SK-N-SH (cell line): ENCODE data around the gene PSMD6. TPM values are rescaled to one million over a fixed set of nuclear protein-coding genes. Genes with fewer than 3 reads are reported as not detected.

Source experiments
- CTCF ChIA-PET: fragments of 300-600, 350-600 bp; formaldehyde crosslinking; extraction: SDS; loops from one replicate; lab custom pipeline; 2021; lab: Yijun Ruan, JAX
- POLR2A ChIA-PET: fragments of 350-600 bp; sonication (Branson Sonifier 250); formaldehyde crosslinking; extraction: SDS; loops from one replicate; lab custom pipeline; 2020; ENCODE audit warnings: antibody characterized with exemption, inconsistent platforms; lab: Yijun Ruan, JAX
- DNase-seq: peaks from one replicate; pipeline ENCODE4 v3.0.0; 2012
- H2AFZ ChIP-seq: fragments of 200-600 bp; sonication (generic); 2 replicates; pipeline ENCODE4 v1.8.1; 2016; ENCODE audit warnings: antibody characterized with exemption, mild to moderate bottlenecking, low read depth
- H3F3A ChIP-seq: fragments of 200-600 bp; sonication (generic); replicated peaks from 2 replicates; pipeline ENCODE3; 2016; ENCODE audit warnings: antibody characterized with exemption, mild to moderate bottlenecking; ENCODE audit not compliant: insufficient read depth
- H3K27ac ChIP-seq, 2 experiments: fragments of 200-500 bp in 1 of 2; fragments of 200-600 bp in 1 of 2; sonication (Bioruptor generic) in 1 of 2; sonication (generic), shearing (Covaris generic) in 1 of 2; 2 replicates each; pipeline versions ENCODE4 v1.5.1 to v1.6.1; 2014 to 2016; ENCODE audit warnings: low read depth in 2 of 2, inconsistent platforms in 1 of 2, low read length in 1 of 2, mild to moderate bottlenecking in 1 of 2, mixed read lengths in 1 of 2
- H3K27me3 ChIP-seq: fragments of 200-600 bp; sonication (generic), shearing (Covaris generic); 2 replicates; pipeline ENCODE4 v1.6.1; 2016; ENCODE audit warnings: mixed run types; ENCODE audit not compliant: insufficient read depth
- H3K36me3 ChIP-seq, 2 experiments: fragments of 200-500 bp in 1 of 2; fragments of 200-600 bp in 1 of 2; sonication (Bioruptor generic) in 1 of 2; sonication (generic) in 1 of 2; replicated peaks in 1 of 2; 2 replicates each; pipeline versions ENCODE3 to v1.5.1; 2014 to 2016; ENCODE audit warnings: low read length in 1 of 2, mild to moderate bottlenecking in 1 of 2; ENCODE audit not compliant: insufficient read depth in 2 of 2, control insufficient read depth in 1 of 2
- H3K4me1 ChIP-seq, 2 experiments: fragments of 200-500 bp in 1 of 2; fragments of 200-600 bp in 1 of 2; sonication (Bioruptor generic) in 1 of 2; sonication (generic), shearing (Covaris generic) in 1 of 2; 2 replicates each; pipeline versions ENCODE4 v1.5.1 to v1.6.1; 2014 to 2016; ENCODE audit warnings: low read depth in 1 of 2, low read length in 1 of 2, mixed run types in 1 of 2; ENCODE audit not compliant: insufficient read depth in 2 of 2, control insufficient read depth in 1 of 2
- H3K4me2 ChIP-seq: fragments of 200-600 bp; sonication (generic), shearing (Covaris generic); 2 replicates; pipeline ENCODE4 v1.6.1; 2017; ENCODE audit warnings: mixed run types
- H3K4me3 ChIP-seq, 2 experiments: fragments of 200-500 bp in 1 of 2; fragments of 200-600 bp in 1 of 2; sonication (Bioruptor generic) in 1 of 2; sonication (generic), shearing (Covaris generic) in 1 of 2; 2 replicates each; pipeline versions ENCODE4 v1.5.1 to v1.8.1; 2014 to 2016; ENCODE audit warnings: low read depth in 2 of 2, inconsistent platforms in 1 of 2, low read length in 1 of 2, mild to moderate bottlenecking in 1 of 2, mixed read lengths in 1 of 2, moderate library complexity in 1 of 2
- H3K79me2 ChIP-seq: fragments of 200-600 bp; sonication (generic); 2 replicates; pipeline ENCODE4 v1.8.1; 2017; ENCODE audit warnings: mild to moderate bottlenecking; ENCODE audit not compliant: insufficient read depth
- H3K9ac ChIP-seq: fragments of 200-600 bp; sonication (generic); 2 replicates; pipeline ENCODE4 v1.6.1; 2017; ENCODE audit warnings: mixed run types
- H3K9me2 ChIP-seq: fragments of 200-600 bp; sonication (generic); 2 replicates; pipeline ENCODE4 v1.6.1; 2017; ENCODE audit warnings: mixed run types
- H3K9me3 ChIP-seq: fragments of 200-600 bp; sonication (generic); 2 replicates; pipeline ENCODE4 v1.6.1; 2017; ENCODE audit warnings: mixed run types, mild to moderate bottlenecking, moderate library complexity
- H4K20me1 ChIP-seq: fragments of 200-600 bp; sonication (generic); 2 replicates; pipeline ENCODE4 v1.6.1; 2017; ENCODE audit warnings: mild to moderate bottlenecking, mixed run types; ENCODE audit not compliant: insufficient read depth
- ELF1 ChIP-seq: IDR thresholded peaks from 2 replicates; pipeline ENCODE4 v1.4.0; 2012
- EZH2phosphoT487 ChIP-seq: fragments of 200-600 bp; sonication (generic); IDR thresholded peaks from 2 replicates; pipeline ENCODE4 v1.6.1; 2017; ENCODE audit warnings: low read depth, mixed run types, mild to moderate bottlenecking, antibody characterized with exemption, moderate library complexity, borderline replicate concordance
- FOXM1 ChIP-seq: IDR thresholded peaks from 2 replicates; pipeline ENCODE4 v1.4.0; 2012; ENCODE audit warnings: low read depth, mild to moderate bottlenecking
- GATA2 ChIP-seq: sonication (generic); formaldehyde crosslinking; IDR thresholded peaks from 2 replicates; pipeline ENCODE4 v1.5.0; 2020; ENCODE audit warnings: mild to moderate bottlenecking, missing genetic modification reagents
- JUND ChIP-seq: IDR thresholded peaks from 2 replicates; pipeline ENCODE4 v1.4.0; 2012
- MEF2A ChIP-seq: IDR thresholded peaks from 2 replicates; pipeline ENCODE4 v1.4.0; 2012; ENCODE audit warnings: low read depth, borderline replicate concordance
- MXI1 ChIP-seq: IDR thresholded peaks from 2 replicates; pipeline ENCODE4 v1.6.1; 2012; ENCODE audit warnings: mild to moderate bottlenecking, low read depth, low read length, improper control_type of control experiment
- NFIC ChIP-seq: IDR thresholded peaks from 2 replicates; pipeline ENCODE4 v1.4.0; 2012; ENCODE audit warnings: borderline replicate concordance
- NRF1 ChIP-seq: IDR thresholded peaks from 2 replicates; pipeline ENCODE4 v1.6.1; 2012; ENCODE audit warnings: low read depth, mild to moderate bottlenecking, low read length
- POLR2AphosphoS5 ChIP-seq: IDR thresholded peaks from 2 replicates; pipeline ENCODE4 v1.6.1; 2012; ENCODE audit warnings: low read depth, low read length
- RCOR1 ChIP-seq: fragments of 150-350 bp; IDR thresholded peaks from 2 replicates; pipeline ENCODE4 v1.6.1; 2017; ENCODE audit warnings: antibody characterized with exemption, low read length
- RFX5 ChIP-seq: IDR thresholded peaks from 2 replicates; pipeline ENCODE4 v1.6.1; 2012; ENCODE audit warnings: mild to moderate bottlenecking, improper control_type of control experiment, low read length
- RXRA ChIP-seq: IDR thresholded peaks from 2 replicates; pipeline ENCODE4 v1.4.0; 2012; ENCODE audit warnings: low read depth, mild to moderate bottlenecking, borderline replicate concordance
- SIN3A ChIP-seq: IDR thresholded peaks from 2 replicates; pipeline ENCODE4 v1.6.1; 2012; ENCODE audit warnings: low read depth, mild to moderate bottlenecking, low read length, moderate library complexity, borderline replicate concordance
- SMC3 ChIP-seq: IDR thresholded peaks from 2 replicates; pipeline ENCODE4 v1.6.1; 2012; ENCODE audit warnings: low read depth, low read length, improper control_type of control experiment
- TAF1 ChIP-seq: IDR thresholded peaks from 2 replicates; pipeline ENCODE4 v1.6.1; 2012; ENCODE audit warnings: low read depth, mild to moderate bottlenecking, low read length, moderate library complexity, borderline replicate concordance
- TCF12 ChIP-seq: IDR thresholded peaks from 2 replicates; pipeline ENCODE4 v1.4.0; 2012
- YY1 ChIP-seq: IDR thresholded peaks from 2 replicates; pipeline ENCODE4 v1.4.0; 2012; ENCODE audit warnings: low read depth, mild to moderate bottlenecking
- WGBS: methylation state at CpG from one replicate; pipeline ENCODE4 v1.1.6; 2017; ENCODE audit warnings: low lambda C conversion rate; 5-methylcytosine and 5-hydroxymethylcytosine counted together
- polyA plus RNA-seq, 3 experiments: library from polyadenylated mRNA; depleted of rRNA; stranded (reverse); fragments of >200 nt; gene quantifications; 2 replicates each; pipeline ENCODE4 v1.2.3, GENCODE V29; 2012
- TF ChIP-seq, protein P1 (sequence below): fragments of 200-600 bp; sonication (generic); IDR thresholded peaks from 2 replicates; pipeline ENCODE4 v1.6.1; 2017; ENCODE audit warnings: antibody characterized with exemption, mild to moderate bottlenecking, moderate library complexity
- TF ChIP-seq, protein P2 (sequence below): IDR thresholded peaks from 2 replicates; pipeline ENCODE4 v1.6.1; 2012; ENCODE audit warnings: mild to moderate bottlenecking, low read depth, low read length, moderate library complexity

The PSMD6 gene
- polyA plus RNA-seq, 1 of the 3 experiments (the other 2 are of a cell fraction), result 90.3 TPM

DNA sequence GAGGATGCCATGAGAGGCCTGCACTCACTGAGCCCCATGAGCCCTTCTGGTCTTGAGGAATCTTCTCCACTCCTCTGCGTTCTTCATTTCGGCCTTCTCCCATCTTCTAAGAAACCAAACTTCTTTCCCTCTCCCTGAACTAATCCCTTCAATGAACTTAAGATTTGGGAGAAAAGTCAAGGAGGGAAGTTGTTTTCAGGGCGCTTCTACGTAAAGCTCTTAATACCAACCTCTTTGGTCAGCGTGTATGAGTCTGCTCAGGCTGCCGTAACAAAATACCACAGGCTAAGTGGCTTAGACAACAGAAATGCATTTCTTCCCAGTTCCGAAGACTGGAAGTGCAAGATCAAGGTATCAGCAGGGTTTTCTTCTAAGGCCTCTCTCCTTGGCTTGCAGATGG, 13.8 kb upstream of the PSMD6 start (continued):
- TF ChIP-seq, protein P1, sequence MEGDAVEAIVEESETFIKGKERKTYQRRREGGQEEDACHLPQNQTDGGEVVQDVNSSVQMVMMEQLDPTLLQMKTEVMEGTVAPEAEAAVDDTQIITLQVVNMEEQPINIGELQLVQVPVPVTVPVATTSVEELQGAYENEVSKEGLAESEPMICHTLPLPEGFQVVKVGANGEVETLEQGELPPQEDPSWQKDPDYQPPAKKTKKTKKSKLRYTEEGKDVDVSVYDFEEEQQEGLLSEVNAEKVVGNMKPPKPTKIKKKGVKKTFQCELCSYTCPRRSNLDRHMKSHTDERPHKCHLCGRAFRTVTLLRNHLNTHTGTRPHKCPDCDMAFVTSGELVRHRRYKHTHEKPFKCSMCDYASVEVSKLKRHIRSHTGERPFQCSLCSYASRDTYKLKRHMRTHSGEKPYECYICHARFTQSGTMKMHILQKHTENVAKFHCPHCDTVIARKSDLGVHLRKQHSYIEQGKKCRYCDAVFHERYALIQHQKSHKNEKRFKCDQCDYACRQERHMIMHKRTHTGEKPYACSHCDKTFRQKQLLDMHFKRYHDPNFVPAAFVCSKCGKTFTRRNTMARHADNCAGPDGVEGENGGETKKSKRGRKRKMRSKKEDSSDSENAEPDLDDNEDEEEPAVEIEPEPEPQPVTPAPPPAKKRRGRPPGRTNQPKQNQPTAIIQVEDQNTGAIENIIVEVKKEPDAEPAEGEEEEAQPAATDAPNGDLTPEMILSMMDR, result no peak

DNA sequence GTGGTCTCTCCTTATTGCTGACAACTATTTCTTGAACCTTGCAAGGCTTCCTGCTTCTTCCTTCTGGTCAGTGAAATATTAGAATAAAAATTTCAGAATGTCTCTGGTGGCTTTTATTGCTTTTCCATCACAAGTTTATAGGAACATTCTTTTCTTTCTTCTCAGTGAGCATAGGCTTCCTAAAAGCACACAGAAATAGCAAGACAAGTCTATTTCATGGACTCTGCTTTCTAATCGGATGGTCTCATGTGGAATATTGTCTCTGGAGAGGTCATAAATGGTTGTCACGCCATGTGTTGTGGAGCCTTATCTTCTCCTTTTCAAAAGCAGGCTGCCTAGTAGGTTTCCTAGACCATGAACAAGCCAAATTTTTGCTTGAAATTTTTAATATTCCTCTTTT, 9.8 kb upstream of the PSMD6 start:
- Histone ChIP-seq H3K79me2 (no peaks in the 10 kb centered on the region), H3K9ac (no peak overlapping the region), H3K27me3 (no peaks in the 10 kb centered on the region), H3F3A (no peaks in the 10 kb centered on the region), H3K4me2 (no peak overlapping the region)
- TF ChIP-seq MEF2A, result no peak
- TF ChIP-seq NFIC, result no peak
- TF ChIP-seq YY1, result no peak
- no peak for TF ChIP-seq SMC3
- TF ChIP-seq FOXM1, result no peak
- no peak for TF ChIP-seq NRF1
- TF ChIP-seq EZH2phosphoT487, result no peak
- TF ChIP-seq GATA2 (CRISPR knock-in tag), result no peak
- no peak for TF ChIP-seq SIN3A
- TF ChIP-seq ELF1, result no peak
- TF ChIP-seq, all 33 proteins: peak for 0
- no peak for DNase-seq
- WGBS, result 88% methylated on average over 2 of the region's 2 CpGs
- H3K27ac ChIP-seq, result no peak overlapping the region
- no peaks in the 10 kb centered on the region for H3K9me3 ChIP-seq
- no peak overlapping the region for H2AFZ ChIP-seq
- ChIA-PET POLR2A (no interaction called here), CTCF (interaction anchor here (0.8 to 7.9 kb wide), 6 partner anchors 7 to 451 kb away, joined by 3 to 84 read pairs (median 19); no protein-coding TSS in a partner anchor)
- no peaks in the 10 kb centered on the region for H4K20me1 ChIP-seq
- peaks cover 0 to 10% of the 10 kb centered on the region in 2 experiments; a peak in 2 of 4 replicates for H3K4me1 ChIP-seq
- H3K4me3 ChIP-seq, result no peak overlapping the region
- no peaks in the 10 kb centered on the region for H3K9me2 ChIP-seq
- H3K36me3 ChIP-seq, result no peaks in the 10 kb centered on the region

DNA sequence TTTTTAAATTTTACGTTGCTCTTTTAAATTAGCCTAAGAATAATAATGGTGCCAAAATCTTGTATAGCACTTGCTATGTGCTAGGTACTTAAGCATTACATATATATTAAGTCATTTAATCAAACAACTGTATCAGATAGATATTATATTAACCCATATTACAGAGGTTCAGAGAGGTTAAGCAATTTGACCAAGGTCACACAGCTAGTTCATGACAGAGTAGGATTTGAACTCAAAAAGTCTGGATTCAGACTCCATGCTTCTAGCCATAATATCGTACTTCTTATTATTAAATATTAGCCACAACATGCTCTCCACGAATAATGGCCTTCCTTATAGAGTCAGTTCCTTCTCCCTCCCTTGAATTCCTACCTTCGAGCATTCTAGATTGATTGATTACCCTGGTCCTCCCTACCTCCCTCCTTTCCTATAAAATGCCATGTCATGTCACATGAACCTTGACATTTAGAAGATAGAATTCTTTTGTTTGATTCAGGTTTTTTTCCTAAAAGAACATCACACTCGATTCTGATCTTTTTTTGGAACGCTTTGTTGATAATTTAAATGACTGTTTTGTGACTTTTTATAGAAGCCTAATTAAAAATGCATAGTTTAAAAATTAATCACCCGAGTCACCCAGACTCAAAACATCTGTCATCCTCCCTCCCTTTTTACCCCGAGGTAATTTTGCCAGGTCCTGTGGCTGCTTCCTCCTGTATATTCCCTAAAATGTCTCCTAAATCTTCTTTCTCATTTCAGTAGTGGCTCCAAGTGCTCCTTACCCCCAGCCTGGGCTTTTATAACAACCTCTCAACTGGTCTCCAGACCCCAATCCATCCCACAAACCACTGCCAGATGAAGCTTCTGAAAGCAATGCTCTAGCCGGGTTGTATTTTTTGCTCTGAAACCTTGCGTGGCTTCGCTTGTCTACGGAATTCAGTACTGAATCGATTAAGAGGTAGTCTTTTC, 8.5 kb upstream of the PSMD6 start:
- no peaks in the 10 kb centered on the region for H3K27me3 ChIP-seq
- H3K36me3 ChIP-seq, result no peaks in the 10 kb centered on the region
- H3K9ac ChIP-seq, result no peak overlapping the region
- whole genome bisulfite sequencing, result 68% methylated on average over 13 of the region's 13 CpGs
- H3K4me2 ChIP-seq, result no peak overlapping the region
- CTCF ChIA-PET, result interaction anchor here (0.6 to 7.9 kb wide), 54 partner anchors 9 to 1139 kb away, joined by 3 to 84 read pairs (median 4); no protein-coding TSS in a partner anchor
- peak overlapping the region; percentile 36; the same call in 1 of the 2 replicates for H2AFZ ChIP-seq
- DNase-seq, result no peak
- H3F3A ChIP-seq, result no peaks in the 10 kb centered on the region
- H4K20me1 ChIP-seq, result no peaks in the 10 kb centered on the region
- H3K9me3 ChIP-seq, result no peaks in the 10 kb centered on the region
- no peak overlapping the region for H3K4me3 ChIP-seq
- no peaks in the 10 kb centered on the region for H3K9me2 ChIP-seq
- no peak overlapping the region for H3K27ac ChIP-seq
- H3K4me1 ChIP-seq, result peaks cover 0 to 20% of the 10 kb centered on the region in 2 experiments; a peak in 2 of 4 replicates
- H3K79me2 ChIP-seq, result no peaks in the 10 kb centered on the region
- POLR2A ChIA-PET, result no interaction called here
- TF ChIP-seq MXI1, result no peak
- TF ChIP-seq TCF12, result no peak
- no peak for TF ChIP-seq FOXM1
- TF ChIP-seq, protein P2, sequence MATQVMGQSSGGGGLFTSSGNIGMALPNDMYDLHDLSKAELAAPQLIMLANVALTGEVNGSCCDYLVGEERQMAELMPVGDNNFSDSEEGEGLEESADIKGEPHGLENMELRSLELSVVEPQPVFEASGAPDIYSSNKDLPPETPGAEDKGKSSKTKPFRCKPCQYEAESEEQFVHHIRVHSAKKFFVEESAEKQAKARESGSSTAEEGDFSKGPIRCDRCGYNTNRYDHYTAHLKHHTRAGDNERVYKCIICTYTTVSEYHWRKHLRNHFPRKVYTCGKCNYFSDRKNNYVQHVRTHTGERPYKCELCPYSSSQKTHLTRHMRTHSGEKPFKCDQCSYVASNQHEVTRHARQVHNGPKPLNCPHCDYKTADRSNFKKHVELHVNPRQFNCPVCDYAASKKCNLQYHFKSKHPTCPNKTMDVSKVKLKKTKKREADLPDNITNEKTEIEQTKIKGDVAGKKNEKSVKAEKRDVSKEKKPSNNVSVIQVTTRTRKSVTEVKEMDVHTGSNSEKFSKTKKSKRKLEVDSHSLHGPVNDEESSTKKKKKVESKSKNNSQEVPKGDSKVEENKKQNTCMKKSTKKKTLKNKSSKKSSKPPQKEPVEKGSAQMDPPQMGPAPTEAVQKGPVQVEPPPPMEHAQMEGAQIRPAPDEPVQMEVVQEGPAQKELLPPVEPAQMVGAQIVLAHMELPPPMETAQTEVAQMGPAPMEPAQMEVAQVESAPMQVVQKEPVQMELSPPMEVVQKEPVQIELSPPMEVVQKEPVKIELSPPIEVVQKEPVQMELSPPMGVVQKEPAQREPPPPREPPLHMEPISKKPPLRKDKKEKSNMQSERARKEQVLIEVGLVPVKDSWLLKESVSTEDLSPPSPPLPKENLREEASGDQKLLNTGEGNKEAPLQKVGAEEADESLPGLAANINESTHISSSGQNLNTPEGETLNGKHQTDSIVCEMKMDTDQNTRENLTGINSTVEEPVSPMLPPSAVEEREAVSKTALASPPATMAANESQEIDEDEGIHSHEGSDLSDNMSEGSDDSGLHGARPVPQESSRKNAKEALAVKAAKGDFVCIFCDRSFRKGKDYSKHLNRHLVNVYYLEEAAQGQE, result no peak
- TF ChIP-seq NFIC, result no peak
- TF ChIP-seq RXRA, result no peak
- TF ChIP-seq RCOR1, result no peak
- TF ChIP-seq JUND, result no peak
- no peak for TF ChIP-seq ELF1
- no peak for TF ChIP-seq POLR2AphosphoS5
- TF ChIP-seq GATA2 (CRISPR knock-in tag), result no peak
- no peak for TF ChIP-seq TAF1
- TF ChIP-seq RFX5, result no peak
